HFFc6 (cell line): ENCODE results near the gene CEP192. TPM values are rescaled to one million over a fixed set of nuclear protein-coding genes. Genes with fewer than 3 reads are reported as not detected.

Experiments
- DNase-seq: peaks from one replicate; pipeline ENCODE4 v3.0.0-alpha.2; 2018
- H3K27ac Mint-ChIP-seq: 2 replicates; pipeline ENCODE4 v1.8.0; 2020; ENCODE audit warnings: mild to moderate bottlenecking, mixed read lengths
- H3K27me3 Mint-ChIP-seq: 2 replicates; pipeline ENCODE4 v1.8.0; 2021; ENCODE audit warnings: mild to moderate bottlenecking, moderate library complexity, mixed read lengths; ENCODE audit not compliant: insufficient read depth
- H3K36me3 Mint-ChIP-seq: 2 replicates; pipeline ENCODE4 v1.8.0; 2021; ENCODE audit warnings: low read depth, mixed read lengths
- H3K4me1 Mint-ChIP-seq: 2 replicates; pipeline ENCODE4 v1.8.0; 2020; ENCODE audit warnings: low read depth, mixed read lengths
- H3K4me3 Mint-ChIP-seq: 2 replicates; pipeline ENCODE4 v1.8.0; 2020; ENCODE audit warnings: mild to moderate bottlenecking, moderate library complexity, mixed read lengths
- H3K9me3 Mint-ChIP-seq: 2 replicates; pipeline ENCODE4 v1.8.0; 2020; ENCODE audit warnings: mild to moderate bottlenecking, mixed read lengths
- CTCF ChIP-seq: fragments of 200-600 bp; sonication (generic); IDR thresholded peaks from 2 replicates; pipeline ENCODE4 v1.5.0; 2021; ENCODE audit warnings: antibody characterized with exemption, mild to moderate bottlenecking
- total RNA-seq, 6 experiments: library from RNA; stranded (reverse); fragmentation: NEBNext Ultra II Directional; extraction: Animal tissue kit (Norgen Biotek cat#: 25700); gene quantifications; 2 replicates in 1 of 6; 3 replicates in 5 of 6; pipeline ENCODE4 v1.2.3, GENCODE V29; 2021

The CEP192 gene
- total RNA-seq, 6 experiments from 2014 or later = 15.1 to 21.0 (median 18.4) TPM

DNA sequence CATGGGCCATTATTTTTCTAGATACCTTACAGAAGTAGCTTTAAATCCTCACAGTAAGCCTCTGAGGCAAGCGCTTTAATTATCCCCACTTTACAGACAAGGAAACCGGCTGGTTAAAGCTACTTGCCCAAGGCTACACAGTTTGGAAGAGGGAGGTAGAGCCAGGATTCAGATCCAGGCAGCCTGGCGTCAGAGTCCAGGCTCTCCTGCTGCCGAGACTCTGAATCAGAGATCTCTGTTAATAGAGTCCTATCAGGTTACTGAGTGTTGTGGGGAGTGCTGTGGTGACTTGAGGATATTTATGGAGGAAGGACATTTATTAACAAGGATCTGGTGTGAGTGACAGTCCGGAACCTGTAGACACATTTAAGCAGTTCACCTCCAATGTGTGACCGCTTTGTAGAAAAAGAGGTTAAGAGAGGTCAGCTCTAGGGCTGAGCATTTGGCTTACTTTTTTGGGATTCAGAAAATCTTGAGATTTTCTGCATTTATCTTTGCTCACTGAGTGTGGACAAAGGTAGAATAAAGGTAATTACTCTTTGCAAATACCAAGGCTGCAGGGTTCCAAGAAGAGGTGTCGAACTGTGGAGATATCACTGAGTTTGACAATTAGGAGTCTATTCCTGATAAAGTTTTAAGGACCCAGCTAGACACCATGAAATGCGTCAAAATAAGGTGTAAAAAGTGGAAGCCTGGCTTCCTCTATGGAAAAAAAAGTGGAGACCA, 1.6 kb upstream of the CEP192 start:
- no peak for TF ChIP-seq CTCF

GRCh38 chr18:12990123-12990475, 1.1 kb upstream of the CEP192 start:
- peaks cover 4% of the 10 kb centered on the region for H3K27me3 Mint-ChIP-seq
- no peak for DNase-seq
- no peak for TF ChIP-seq CTCF
- peak overlapping the region; percentile 100 for H3K4me3 Mint-ChIP-seq
- H3K36me3 Mint-ChIP-seq = peaks cover 5% of the 10 kb centered on the region; the same call in 1 of the 2 replicates
- H3K27ac Mint-ChIP-seq = peak overlapping the region; percentile 99
- peaks cover 19% of the 10 kb centered on the region for H3K4me1 Mint-ChIP-seq
- no peaks in the 10 kb centered on the region for H3K9me3 Mint-ChIP-seq

More for the DNA sequence above, 1.6 kb upstream of the CEP192 start:
- Mint-ChIP-seq H3K27me3 (peaks cover 4% of the 10 kb centered on the region), H3K4me1 (peaks cover 19% of the 10 kb centered on the region), H3K36me3 (peaks cover 5% of the 10 kb centered on the region; the same call in 1 of the 2 replicates), H3K27ac (peak overlapping the region; percentile 99), H3K9me3 (no peaks in the 10 kb centered on the region), H3K4me3 (peak overlapping the region; percentile 100)
- no peak for DNase-seq

DNA sequence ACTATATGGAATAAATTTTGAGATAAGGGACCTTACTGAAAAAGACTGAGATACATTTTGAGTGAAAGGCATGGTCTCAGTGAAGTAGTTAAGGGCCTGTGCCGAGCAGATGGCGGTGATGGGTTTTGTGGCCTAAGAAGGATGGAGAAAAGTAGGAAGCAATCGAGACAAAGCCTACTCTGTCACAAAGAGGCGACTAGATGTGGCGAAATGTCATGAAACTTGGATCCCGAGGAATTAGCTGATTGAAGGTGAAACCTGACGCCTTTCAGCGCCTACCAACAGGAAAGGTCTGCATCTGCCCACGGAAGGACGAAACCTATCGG, 558 bp upstream of the CEP192 start:
- Mint-ChIP-seq H3K9me3 (no peaks in the 10 kb centered on the region), H3K4me1 (peaks cover 19% of the 10 kb centered on the region), H3K27me3 (peaks cover 4% of the 10 kb centered on the region), H3K27ac (peak overlapping the region; percentile 99), H3K4me3 (peak overlapping the region; percentile 100), H3K36me3 (peaks cover 5% of the 10 kb centered on the region; the same call in 1 of the 2 replicates)
- DNase-seq = no peak
- TF ChIP-seq CTCF = no peak

DNA sequence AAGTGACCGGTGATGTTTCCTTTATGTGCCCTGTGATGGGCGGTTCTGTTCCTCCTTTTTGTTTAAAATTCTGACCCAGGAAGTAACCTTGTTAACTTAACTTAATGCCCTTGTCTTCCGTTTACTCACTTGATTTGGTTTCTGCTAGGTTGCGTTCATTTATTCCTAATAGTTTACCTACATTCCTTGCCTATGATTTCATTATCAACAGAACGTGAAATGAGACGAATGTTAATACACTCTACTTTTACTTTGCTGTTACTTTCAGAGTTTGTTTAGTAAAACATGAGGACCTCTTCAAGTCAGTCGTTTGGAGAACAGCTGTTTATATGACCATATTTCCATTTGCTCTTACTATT, 638 bp downstream of the CEP192 start:
- H3K36me3 Mint-ChIP-seq = peaks cover 5% of the 10 kb centered on the region; the same call in 1 of the 2 replicates
- H3K4me3 Mint-ChIP-seq = peak overlapping the region; percentile 100
- H3K27me3 Mint-ChIP-seq = peaks cover 4% of the 10 kb centered on the region
- H3K4me1 Mint-ChIP-seq = peaks cover 19% of the 10 kb centered on the region
- no peak for TF ChIP-seq CTCF
- DNase-seq = no peak
- peak overlapping the region; percentile 99 for H3K27ac Mint-ChIP-seq
- no peaks in the 10 kb centered on the region for H3K9me3 Mint-ChIP-seq

- Mint-ChIP-seq H3K27me3 (peaks cover 4% of the 10 kb centered on the region), H3K9me3 (no peaks in the 10 kb centered on the region), H3K36me3 (0 out of 2 replicates have a peak, but pooled peaks cover 5% of the 10 kb centered on the region), H3K4me1 (peaks cover 21% of the 10 kb centered on the region), H3K27ac (no peak overlapping the region), H3K4me3 (peak overlapping the region; percentile 100)
- TF ChIP-seq CTCF = no peak
- no peak for DNase-seq
Measured at GRCh38 chr18:12993439-12993838, 2.3 kb downstream of the CEP192 start.
